GM18526 (cell line): Measurements from ENCODE around the gene PEX11A.

Experiments used
- POLR2A ChIP-seq: IDR thresholded peaks from 3 replicates; pipeline ENCODE4 v1.6.1; 2011; ENCODE audit not compliant: insufficient read length; ENCODE audit errors: extremely low read depth

PEX11A gene

GRCh38 chr15:89666858-89667705 is 23.5 kb downstream of the PEX11A start:
- no peak for TF ChIP-seq POLR2A

GRCh38 chr15:89666184-89666857 is 24.2 kb downstream of the PEX11A start:
- no peak for TF ChIP-seq POLR2A

GRCh38 chr15:89665449-89666181 is 24.9 kb downstream of the PEX11A start:
- no peak for TF ChIP-seq POLR2A

GRCh38 chr15:89664441-89665350 is 25.9 kb downstream of the PEX11A start:
- TF ChIP-seq POLR2A = no peak

GRCh38 chr15:89662893-89663626 is 27.5 kb downstream of the PEX11A start:
- no peak for TF ChIP-seq POLR2A

- no peak for TF ChIP-seq POLR2A
Measured at GRCh38 chr15:89660556-89660955, 30.0 kb downstream of the PEX11A start.

- TF ChIP-seq POLR2A = no peak
Measured at GRCh38 chr15:89659295-89659694, 31.3 kb downstream of the PEX11A start.

GRCh38 chr15:89657686-89658200 is 32.8 kb downstream of the PEX11A start:
- no peak for TF ChIP-seq POLR2A

GRCh38 chr15:89656116-89656815 is 34.3 kb downstream of the PEX11A start:
- no peak for TF ChIP-seq POLR2A

GRCh38 chr15:89654847-89655805 is 35.4 kb downstream of the PEX11A start, which contains the start of gene KIF7:
KIF7 (minus strand) TSS chr15:89655467; CDS start chr15:89652930, 2,537 bp downstream.
- TF ChIP-seq POLR2A = no peak

GRCh38 chr15:89654301-89654761 is 36.2 kb downstream of the PEX11A start:
- no peak for TF ChIP-seq POLR2A

GRCh38 chr15:89653578-89653977 is 37.0 kb downstream of the PEX11A start:
- TF ChIP-seq POLR2A = no peak

GRCh38 chr15:89652666-89653065 is 37.9 kb downstream of the PEX11A start:
- TF ChIP-seq POLR2A = no peak
